Glutamatergic neuron (in vitro differentiated cells): ENCODE measurements around the gene TSPAN17. TPM values are rescaled to one million over a fixed set of nuclear protein-coding genes. Genes with fewer than 3 reads are reported as not detected.

Experiments
- DNase-seq: peaks from one replicate; pipeline ENCODE4 v3.0.0; 2022
- H3K27ac Mint-ChIP-seq: one replicate; pipeline ENCODE4 v1.8.0; 2020; ENCODE audit warnings: mild to moderate bottlenecking, mixed read lengths, inconsistent platforms; ENCODE audit not compliant: unreplicated experiment
- H3K27me3 Mint-ChIP-seq: one replicate; pipeline ENCODE4 v1.8.0; 2020; ENCODE audit warnings: mild to moderate bottlenecking, moderate library complexity, mixed read lengths, inconsistent platforms; ENCODE audit not compliant: unreplicated experiment
- H3K36me3 Mint-ChIP-seq: one replicate; pipeline ENCODE4 v1.8.0; 2020; ENCODE audit warnings: mild to moderate bottlenecking, mixed read lengths, inconsistent platforms; ENCODE audit not compliant: unreplicated experiment
- H3K4me1 Mint-ChIP-seq: one replicate; pipeline ENCODE4 v1.8.0; 2020; ENCODE audit warnings: mild to moderate bottlenecking, low read depth, mixed read lengths, inconsistent platforms; ENCODE audit not compliant: unreplicated experiment
- H3K4me3 Mint-ChIP-seq: one replicate; pipeline ENCODE4 v1.8.0; 2020; ENCODE audit warnings: mild to moderate bottlenecking, mixed read lengths, inconsistent platforms; ENCODE audit not compliant: unreplicated experiment
- H3K9me3 Mint-ChIP-seq: one replicate; pipeline ENCODE4 v1.8.0; 2020; ENCODE audit warnings: mild to moderate bottlenecking, moderate library complexity, mixed read lengths, inconsistent platforms; ENCODE audit not compliant: unreplicated experiment
- CTCF ChIP-seq: fragments of 200-600 bp; sonication (generic); IDR thresholded peaks from one replicate; pipeline ENCODE4 v1.5.0; 2021; ENCODE audit not compliant: partially characterized antibody, unreplicated experiment
- microRNA-seq: library from miRNA; unstranded; fragments of <30 nt; microRNA quantifications from one replicate; pipeline ENCODE4, GENCODE V29; 2020; ENCODE audit not compliant: unreplicated experiment
- total RNA-seq: library from RNA; stranded (reverse); fragmentation: NEBNext Ultra II Directional; extraction: Animal tissue kit (Norgen Biotek cat#: 25700); gene quantifications from one replicate; pipeline ENCODE4 v1.2.1, GENCODE V29; 2021; ENCODE audit not compliant: unreplicated experiment

Gene TSPAN17
- total RNA-seq, 1 donor from 2014 or later, result 97.2 TPM

- no peak overlapping the region for H3K27ac Mint-ChIP-seq
- no peaks in the 10 kb centered on the region for H3K36me3 Mint-ChIP-seq
- H3K27me3 Mint-ChIP-seq, result peaks cover 3% of the 10 kb centered on the region
- peaks cover 1% of the 10 kb centered on the region for H3K9me3 Mint-ChIP-seq
- DNase-seq, result no peak
- TF ChIP-seq CTCF, result no peak
- peaks cover 16% of the 10 kb centered on the region for H3K4me1 Mint-ChIP-seq
- H3K4me3 Mint-ChIP-seq, result no peak overlapping the region
These were observed 57.1 kb downstream of the TSPAN17 start for GRCh38 chr5:176704355-176704754.

GRCh38 chr5:176704817-176705216, 57.5 kb downstream of the TSPAN17 start:
- Mint-ChIP-seq H3K27me3 (peaks cover 3% of the 10 kb centered on the region), H3K27ac (no peak overlapping the region), H3K4me1 (peaks cover 16% of the 10 kb centered on the region), H3K9me3 (peaks cover 1% of the 10 kb centered on the region), H3K36me3 (no peaks in the 10 kb centered on the region), H3K4me3 (no peak overlapping the region)
- no peak for DNase-seq
- TF ChIP-seq CTCF, result no peak

Small RNA genes lying within 50 kb of the gene (microRNA-seq; reads per million reads assigned to microRNA genes)
- not detected for gene MIR4281

Other genes with a start within 250 kb of the TSPAN17 start
- 83.8 TPM for gene CLTB, start 230.9 kb upstream of the TSPAN17 start, total RNA-seq
- gene FAF2, start 199.1 kb upstream of the TSPAN17 start, total RNA-seq, result 52.9 TPM
- 322 TPM for gene RNF44, start 110.1 kb upstream of the TSPAN17 start, total RNA-seq
- gene CDHR2, start 98.1 kb upstream of the TSPAN17 start, total RNA-seq, result 0.29 TPM
- 72.3 TPM for gene GPRIN1, start 37.3 kb upstream of the TSPAN17 start, total RNA-seq
- 3.7 TPM for gene SNCB, start 16.9 kb upstream of the TSPAN17 start, total RNA-seq
- gene EIF4E1B, start 16.8 kb upstream of the TSPAN17 start, total RNA-seq, result not detected
- 5.6 TPM for gene UNC5A, start 163.1 kb downstream of the TSPAN17 start, total RNA-seq